Measurements from ENCODE around the gene TGOLN2. TPM values are rescaled to one million over a fixed set of nuclear protein-coding genes. Genes with fewer than 3 reads are reported as not detected.
"Not testable (repeated sequence)": the region's sequence is repeated elsewhere in the genome, so short reads cannot be mapped to it uniquely, and the experiment has no call there.

The TGOLN2 gene
- total and polyA plus RNA-seq, 7 donors, result 12.6 to 95.0 (median 80.6) TPM

DNA sequence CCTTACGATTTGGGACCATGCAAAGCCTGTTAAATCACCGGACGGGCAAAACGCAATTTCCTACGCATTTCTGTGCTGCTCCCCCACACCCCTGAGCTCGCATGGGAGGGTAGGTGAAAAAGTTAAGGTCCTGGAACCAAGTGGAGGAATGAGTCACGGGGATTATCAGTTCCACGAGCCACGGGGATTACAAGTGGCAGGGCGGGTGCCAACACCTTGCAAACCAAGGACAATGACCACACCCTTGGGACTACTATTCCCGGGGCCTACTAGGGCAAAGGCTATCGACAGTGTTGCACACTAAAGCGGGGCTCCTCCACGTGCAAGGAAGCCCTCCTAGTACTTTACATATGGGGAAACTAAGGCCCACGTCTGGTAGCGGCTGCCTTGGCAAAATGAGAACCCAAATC is 26.1 kb upstream of the TGOLN2 start:
- H3K27me3 ChIP-seq, result no peaks in the 10 kb centered on the region
- peaks cover 11 to 54% (median 29%) of the 10 kb centered on the region in 4 donors for H3K36me3 ChIP-seq
- H3K4me3 ChIP-seq, result peak overlapping the region; percentile 56 to 83 (median 64)
- H3K9me3 ChIP-seq, result no peaks in the 10 kb centered on the region
- WGBS, 2 donors, result 3 to 34% methylated on average over 16 of the region's 16 CpGs
- TF ChIP-seq EP300 (IDR thresholded peaks at IDR 0.05), result no peak
- no peak for TF ChIP-seq POLR2A (IDR thresholded peaks at IDR 0.05)
- no peak for TF ChIP-seq CTCF (IDR thresholded peaks at IDR 0.05)
- no peak for TF ChIP-seq POLR2AphosphoS5 (IDR thresholded peaks at IDR 0.05)
- peaks cover 0 to 44% (median 27%) of the 10 kb centered on the region in 4 donors for H3K4me1 ChIP-seq
- peak; percentile 79 for DNase-seq
- H3K27ac ChIP-seq, result peak overlapping the region; percentile 80 to 88 (median 84)
- intact Hi-C loops (cut with DNase I), result loop anchor here (1.0 to 10.0 kb wide), 2 partner anchors 185 to 751 kb away; partner anchors contain the start of genes MAT2A, POLR1A and PTCD3

- TF ChIP-seq CTCF (IDR thresholded peaks at IDR 0.05), result no peak
- TF ChIP-seq POLR2A (IDR thresholded peaks at IDR 0.05), result no peak
- no peak for TF ChIP-seq POLR2AphosphoS5 (IDR thresholded peaks at IDR 0.05)
- TF ChIP-seq EP300 (IDR thresholded peaks at IDR 0.05), result no peak
- H3K27me3 ChIP-seq, result no peaks in the 10 kb centered on the region
- no peaks in the 10 kb centered on the region for H3K9me3 ChIP-seq
- intact Hi-C loops (cut with DNase I), result no loop called here
- H3K27ac ChIP-seq, result no peak overlapping the region
- no peak for DNase-seq
- no peak overlapping the region for H3K4me3 ChIP-seq
- peaks cover 0 to 3% (median 2%) of the 10 kb centered on the region in 4 donors for H3K4me1 ChIP-seq
- WGBS, 2 donors, result 23 to 74% methylated on average over 3 of the region's 3 CpGs
- H3K36me3 ChIP-seq, result peaks cover 11 to 85% (median 42%) of the 10 kb centered on the region in 4 donors
Measured at GRCh38 chr2:85347599-85347998, 19.8 kb upstream of the TGOLN2 start.

GRCh38 chr2:85344356-85344954 is 16.7 kb upstream of the TGOLN2 start:
- no peak overlapping the region for H3K27ac ChIP-seq
- 71 to 89% methylated on average over 14 of the region's 14 CpGs for WGBS, 2 donors
- no peak overlapping the region for H3K4me3 ChIP-seq
- intact Hi-C loops (cut with DNase I), result no loop called here
- TF ChIP-seq POLR2AphosphoS5 (IDR thresholded peaks at IDR 0.05), result no peak
- no peak for TF ChIP-seq EP300 (IDR thresholded peaks at IDR 0.05)
- no peak for TF ChIP-seq POLR2A (IDR thresholded peaks at IDR 0.05)
- TF ChIP-seq CTCF (IDR thresholded peaks at IDR 0.05), result no peak
- no peaks in the 10 kb centered on the region for H3K4me1 ChIP-seq
- peaks cover 0 to 62% (median 23%) of the 10 kb centered on the region in 4 donors for H3K36me3 ChIP-seq
- no peak for DNase-seq
- H3K27me3 ChIP-seq, result no peaks in the 10 kb centered on the region
- no peaks in the 10 kb centered on the region for H3K9me3 ChIP-seq

DNA sequence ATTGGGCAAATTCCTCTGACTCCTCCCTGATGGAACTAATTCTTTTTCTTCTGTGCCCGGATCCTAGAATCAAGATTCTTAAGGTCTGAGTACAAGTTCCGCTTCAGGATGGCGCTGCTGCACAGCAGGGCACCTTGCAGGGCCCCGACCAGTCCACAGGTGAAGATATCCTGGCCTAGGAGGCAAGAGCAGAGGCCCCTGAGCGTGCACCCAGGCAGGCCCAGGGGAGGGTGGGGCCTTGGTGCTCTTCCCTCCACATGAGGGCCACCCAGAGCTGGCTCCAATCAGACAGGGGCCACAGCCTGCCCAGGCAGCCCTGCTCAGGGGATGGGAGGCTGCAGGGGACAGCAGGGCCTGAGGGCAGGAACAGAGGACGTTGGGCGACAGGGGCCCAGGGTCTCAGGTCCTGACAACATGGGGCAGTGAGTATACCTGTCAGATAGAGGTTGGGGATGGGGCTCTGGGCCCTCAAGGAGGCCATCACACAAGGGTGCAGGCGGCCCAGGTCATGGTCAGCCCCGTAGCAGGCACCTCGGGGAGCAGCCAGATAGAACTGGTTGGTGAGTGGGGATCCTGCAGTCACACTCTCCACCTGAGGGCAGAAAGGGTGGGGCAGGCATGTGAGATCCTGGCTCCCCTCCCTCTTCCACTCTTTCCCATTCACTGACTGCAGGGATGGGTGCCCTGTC is 15.6 kb upstream of the TGOLN2 start:
- H3K9me3 ChIP-seq; H3K27me3 ChIP-seq; H3K27ac ChIP-seq; H3K4me3 ChIP-seq; intact Hi-C loops (cut with DNase I); H3K4me1 ChIP-seq; DNase-seq: not testable (repeated sequence)
- H3K36me3 ChIP-seq, result peaks cover 0 to 55% (median 19%) of the 10 kb centered on the region in 4 donors
- WGBS, 2 donors, result 93 to 94% methylated on average over 10 of the region's 10 CpGs

GRCh38 chr2:85342156-85342555 is 14.4 kb upstream of the TGOLN2 start:
- no peak overlapping the region for H3K4me3 ChIP-seq
- no peak for DNase-seq
- no peaks in the 10 kb centered on the region for H3K4me1 ChIP-seq
- H3K27ac ChIP-seq, result no peak overlapping the region
- H3K36me3 ChIP-seq, result peaks cover 0 to 43% (median 14%) of the 10 kb centered on the region in 4 donors
- intact Hi-C loops (cut with DNase I), result no loop called here
- peaks cover 0 to 8% (median 0%) of the 10 kb centered on the region in 3 donors for H3K27me3 ChIP-seq
- 83 to 93% methylated on average over 3 of the region's 3 CpGs for WGBS, 2 donors
- H3K9me3 ChIP-seq, result no peaks in the 10 kb centered on the region
- TF ChIP-seq CTCF (IDR thresholded peaks at IDR 0.05) (no peak), EP300 (IDR thresholded peaks at IDR 0.05) (no peak), POLR2AphosphoS5 (IDR thresholded peaks at IDR 0.05) (no peak), POLR2A (IDR thresholded peaks at IDR 0.05) (no peak)
